HL-60 (cell line): ENCODE results near the gene NAPSA.

Experiments
- TF ChIP-seq, protein P1 (sequence below): IDR thresholded peaks from one replicate; pipeline ENCODE4 v1.5.1; 2011; ENCODE audit warnings: low read length, control low read depth, inconsistent platforms; ENCODE audit not compliant: insufficient read depth
- TF ChIP-seq, protein P2 (sequence below): IDR thresholded peaks from 2 replicates; pipeline ENCODE4 v1.6.1; 2012; ENCODE audit warnings: low read depth; ENCODE audit not compliant: insufficient replicate concordance

DNA sequence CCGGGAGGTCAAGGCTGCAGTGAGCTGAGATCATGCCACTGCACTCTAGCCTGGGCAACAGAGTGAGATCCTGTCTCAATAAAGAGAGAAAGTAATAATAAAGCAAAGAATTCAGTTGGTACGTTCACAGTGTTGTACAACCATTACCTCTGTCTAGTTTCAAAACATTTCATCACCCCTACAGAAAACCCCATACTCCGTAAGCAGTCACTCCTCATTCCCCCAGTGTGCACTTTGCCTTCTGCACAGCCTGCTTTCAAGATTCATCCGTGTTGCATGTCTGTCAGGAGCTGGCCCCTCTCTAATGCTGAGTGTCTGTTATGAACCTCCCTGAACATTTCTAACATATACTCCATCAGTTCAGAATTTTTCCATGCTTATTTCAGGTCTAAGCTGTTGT is 28.1 kb upstream of the NAPSA start:
- TF ChIP-seq, protein P1, sequence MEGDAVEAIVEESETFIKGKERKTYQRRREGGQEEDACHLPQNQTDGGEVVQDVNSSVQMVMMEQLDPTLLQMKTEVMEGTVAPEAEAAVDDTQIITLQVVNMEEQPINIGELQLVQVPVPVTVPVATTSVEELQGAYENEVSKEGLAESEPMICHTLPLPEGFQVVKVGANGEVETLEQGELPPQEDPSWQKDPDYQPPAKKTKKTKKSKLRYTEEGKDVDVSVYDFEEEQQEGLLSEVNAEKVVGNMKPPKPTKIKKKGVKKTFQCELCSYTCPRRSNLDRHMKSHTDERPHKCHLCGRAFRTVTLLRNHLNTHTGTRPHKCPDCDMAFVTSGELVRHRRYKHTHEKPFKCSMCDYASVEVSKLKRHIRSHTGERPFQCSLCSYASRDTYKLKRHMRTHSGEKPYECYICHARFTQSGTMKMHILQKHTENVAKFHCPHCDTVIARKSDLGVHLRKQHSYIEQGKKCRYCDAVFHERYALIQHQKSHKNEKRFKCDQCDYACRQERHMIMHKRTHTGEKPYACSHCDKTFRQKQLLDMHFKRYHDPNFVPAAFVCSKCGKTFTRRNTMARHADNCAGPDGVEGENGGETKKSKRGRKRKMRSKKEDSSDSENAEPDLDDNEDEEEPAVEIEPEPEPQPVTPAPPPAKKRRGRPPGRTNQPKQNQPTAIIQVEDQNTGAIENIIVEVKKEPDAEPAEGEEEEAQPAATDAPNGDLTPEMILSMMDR: no peak
- TF ChIP-seq, protein P2, sequence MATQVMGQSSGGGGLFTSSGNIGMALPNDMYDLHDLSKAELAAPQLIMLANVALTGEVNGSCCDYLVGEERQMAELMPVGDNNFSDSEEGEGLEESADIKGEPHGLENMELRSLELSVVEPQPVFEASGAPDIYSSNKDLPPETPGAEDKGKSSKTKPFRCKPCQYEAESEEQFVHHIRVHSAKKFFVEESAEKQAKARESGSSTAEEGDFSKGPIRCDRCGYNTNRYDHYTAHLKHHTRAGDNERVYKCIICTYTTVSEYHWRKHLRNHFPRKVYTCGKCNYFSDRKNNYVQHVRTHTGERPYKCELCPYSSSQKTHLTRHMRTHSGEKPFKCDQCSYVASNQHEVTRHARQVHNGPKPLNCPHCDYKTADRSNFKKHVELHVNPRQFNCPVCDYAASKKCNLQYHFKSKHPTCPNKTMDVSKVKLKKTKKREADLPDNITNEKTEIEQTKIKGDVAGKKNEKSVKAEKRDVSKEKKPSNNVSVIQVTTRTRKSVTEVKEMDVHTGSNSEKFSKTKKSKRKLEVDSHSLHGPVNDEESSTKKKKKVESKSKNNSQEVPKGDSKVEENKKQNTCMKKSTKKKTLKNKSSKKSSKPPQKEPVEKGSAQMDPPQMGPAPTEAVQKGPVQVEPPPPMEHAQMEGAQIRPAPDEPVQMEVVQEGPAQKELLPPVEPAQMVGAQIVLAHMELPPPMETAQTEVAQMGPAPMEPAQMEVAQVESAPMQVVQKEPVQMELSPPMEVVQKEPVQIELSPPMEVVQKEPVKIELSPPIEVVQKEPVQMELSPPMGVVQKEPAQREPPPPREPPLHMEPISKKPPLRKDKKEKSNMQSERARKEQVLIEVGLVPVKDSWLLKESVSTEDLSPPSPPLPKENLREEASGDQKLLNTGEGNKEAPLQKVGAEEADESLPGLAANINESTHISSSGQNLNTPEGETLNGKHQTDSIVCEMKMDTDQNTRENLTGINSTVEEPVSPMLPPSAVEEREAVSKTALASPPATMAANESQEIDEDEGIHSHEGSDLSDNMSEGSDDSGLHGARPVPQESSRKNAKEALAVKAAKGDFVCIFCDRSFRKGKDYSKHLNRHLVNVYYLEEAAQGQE: no peak
